ENCODE data around the gene CLEC12A.
"Not testable (repeated sequence)": the region's sequence is repeated elsewhere in the genome, so short reads cannot be mapped to it uniquely, and the experiment has no call there.

The CLEC12A gene

GRCh38 chr12:9975614-9976013 is 4.4 kb downstream of the CLEC12A start:
- Histone ChIP-seq H3K36me3 (ENCODE audit: insufficient read depth, low read length) (no peaks in the 10 kb centered on the region), H3K27ac (no peak overlapping the region), H3K9me3 (ENCODE audit: low read depth, low read length) (no peaks in the 10 kb centered on the region), H3K9ac (ENCODE audit: insufficient read length) (no peak overlapping the region), H3K4me3 (no peak overlapping the region)
- no peak for TF ChIP-seq FOXP2 (optimal IDR thresholded peaks at IDR 0.05; ENCODE audit: control extremely low read depth, extremely low read length, insufficient read depth)
- TF ChIP-seq POLR2AphosphoS5 (IDR thresholded peaks at IDR 0.05; ENCODE audit: borderline replicate concordance, low read depth, low read length) = no peak
- TF ChIP-seq EZH2 (IDR thresholded peaks at IDR 0.05) = no peak
- DNase-seq (ENCODE audit: low read depth, low spot score) = no peak

DNA sequence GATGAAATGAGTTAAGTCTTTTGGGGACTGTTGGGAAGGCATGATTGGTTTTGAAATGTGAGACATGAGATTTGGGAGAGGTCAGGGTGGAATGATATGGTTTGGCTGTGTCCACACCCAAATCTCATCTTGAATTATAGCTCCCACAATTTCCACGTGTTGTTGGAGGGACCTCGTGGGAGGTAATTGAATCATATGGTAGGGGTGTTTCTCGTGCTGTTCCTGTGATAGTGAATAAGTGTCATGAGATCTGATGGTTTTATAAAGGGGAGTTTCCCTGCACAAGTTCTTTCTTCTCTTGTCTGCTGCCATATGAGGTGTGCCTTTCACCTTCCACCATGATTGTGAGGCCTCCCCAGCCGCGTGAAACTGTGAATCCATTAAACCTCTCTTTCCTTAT is 5.4 kb downstream of the CLEC12A start:
- not testable (repeated sequence) for DNase-seq (ENCODE audit: low read depth, low spot score); H3K4me3 ChIP-seq; H3K36me3 ChIP-seq (ENCODE audit: insufficient read depth, low read length); H3K27ac ChIP-seq; H3K9me3 ChIP-seq (ENCODE audit: low read depth, low read length); H3K9ac ChIP-seq (ENCODE audit: insufficient read length)

DNA sequence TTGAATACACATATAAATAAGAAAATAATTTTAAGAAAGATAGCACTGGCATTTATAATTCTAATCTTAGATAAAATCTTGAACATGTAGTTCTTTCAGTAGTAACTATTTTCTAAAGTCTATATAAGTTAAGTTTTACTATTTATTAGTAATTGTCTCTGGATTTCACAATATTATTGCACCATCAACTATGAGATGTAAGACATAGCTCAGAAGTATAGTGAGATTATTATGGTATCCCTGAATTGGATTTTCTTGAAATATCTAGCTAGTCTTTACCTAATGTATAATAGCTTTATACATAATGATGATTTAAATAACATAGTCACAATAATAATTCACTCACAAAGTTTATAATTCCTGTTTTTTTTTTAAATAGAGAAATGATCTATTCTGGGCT is 6.7 kb downstream of the CLEC12A start:
- H3K9ac ChIP-seq (ENCODE audit: insufficient read length) = no peak overlapping the region
- no peaks in the 10 kb centered on the region for H3K9me3 ChIP-seq (ENCODE audit: low read depth, low read length)
- no peak overlapping the region for H3K27ac ChIP-seq
- DNase-seq (ENCODE audit: low read depth, low spot score) = no peak
- no peak for TF ChIP-seq EZH2 (IDR thresholded peaks at IDR 0.05)
- TF ChIP-seq FOXP2 (optimal IDR thresholded peaks at IDR 0.05; ENCODE audit: control extremely low read depth, extremely low read length, insufficient read depth) = no peak
- no peak for TF ChIP-seq POLR2AphosphoS5 (IDR thresholded peaks at IDR 0.05; ENCODE audit: borderline replicate concordance, low read depth, low read length)
- H3K36me3 ChIP-seq (ENCODE audit: insufficient read depth, low read length) = no peaks in the 10 kb centered on the region
- no peak overlapping the region for H3K4me3 ChIP-seq

- Histone ChIP-seq H3K36me3 (ENCODE audit: insufficient read depth, low read length) (no peaks in the 10 kb centered on the region), H3K9me3 (ENCODE audit: low read depth, low read length) (no peaks in the 10 kb centered on the region), H3K9ac (ENCODE audit: insufficient read length) (no peak overlapping the region), H3K4me3 (no peak overlapping the region), H3K27ac (no peak overlapping the region)
- TF ChIP-seq FOXP2 (optimal IDR thresholded peaks at IDR 0.05; ENCODE audit: control extremely low read depth, extremely low read length, insufficient read depth) = no peak
- no peak for TF ChIP-seq EZH2 (IDR thresholded peaks at IDR 0.05)
- TF ChIP-seq POLR2AphosphoS5 (IDR thresholded peaks at IDR 0.05; ENCODE audit: borderline replicate concordance, low read depth, low read length) = no peak
- no peak for DNase-seq (ENCODE audit: low read depth, low spot score)
Measured at GRCh38 chr12:9980126-9980525, 8.9 kb downstream of the CLEC12A start.

- Histone ChIP-seq H3K4me3 (no peak overlapping the region), H3K27ac (no peak overlapping the region), H3K9ac (ENCODE audit: insufficient read length) (no peak overlapping the region), H3K9me3 (ENCODE audit: low read depth, low read length) (no peaks in the 10 kb centered on the region), H3K36me3 (ENCODE audit: insufficient read depth, low read length) (no peaks in the 10 kb centered on the region)
- DNase-seq (ENCODE audit: low read depth, low spot score) = no peak
- TF ChIP-seq EZH2 (IDR thresholded peaks at IDR 0.05) (no peak), POLR2AphosphoS5 (IDR thresholded peaks at IDR 0.05; ENCODE audit: borderline replicate concordance, low read depth, low read length) (no peak), FOXP2 (optimal IDR thresholded peaks at IDR 0.05; ENCODE audit: control extremely low read depth, extremely low read length, insufficient read depth) (no peak)
Measured at GRCh38 chr12:9991876-9992275, 20.7 kb downstream of the CLEC12A start.

DNA sequence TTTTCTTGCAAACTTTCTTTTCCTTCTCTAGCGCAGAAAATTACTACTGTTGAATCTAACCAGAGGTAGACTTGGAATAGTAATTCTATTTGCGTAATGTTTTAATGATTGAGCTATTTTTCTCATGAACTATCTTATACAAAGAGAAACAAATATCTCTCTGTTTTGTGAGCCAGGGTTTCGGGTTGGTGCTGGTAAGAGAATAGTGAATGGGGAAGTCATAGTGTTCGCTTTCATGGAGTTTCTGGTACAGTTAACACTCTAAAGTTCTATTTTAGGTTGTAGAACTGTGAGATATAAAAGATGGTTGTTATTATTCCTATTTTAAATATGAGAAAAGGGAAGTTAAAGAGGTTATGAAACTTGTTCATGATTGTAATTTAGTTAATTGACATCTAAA is 21.1 kb downstream of the CLEC12A start:
- Histone ChIP-seq H3K36me3 (ENCODE audit: insufficient read depth, low read length) (no peaks in the 10 kb centered on the region), H3K27ac (no peak overlapping the region)
- no peak for TF ChIP-seq FOXP2 (optimal IDR thresholded peaks at IDR 0.05; ENCODE audit: control extremely low read depth, extremely low read length, insufficient read depth)
- TF ChIP-seq POLR2AphosphoS5 (IDR thresholded peaks at IDR 0.05; ENCODE audit: borderline replicate concordance, low read depth, low read length) = no peak
- TF ChIP-seq EZH2 (IDR thresholded peaks at IDR 0.05) = no peak

DNA sequence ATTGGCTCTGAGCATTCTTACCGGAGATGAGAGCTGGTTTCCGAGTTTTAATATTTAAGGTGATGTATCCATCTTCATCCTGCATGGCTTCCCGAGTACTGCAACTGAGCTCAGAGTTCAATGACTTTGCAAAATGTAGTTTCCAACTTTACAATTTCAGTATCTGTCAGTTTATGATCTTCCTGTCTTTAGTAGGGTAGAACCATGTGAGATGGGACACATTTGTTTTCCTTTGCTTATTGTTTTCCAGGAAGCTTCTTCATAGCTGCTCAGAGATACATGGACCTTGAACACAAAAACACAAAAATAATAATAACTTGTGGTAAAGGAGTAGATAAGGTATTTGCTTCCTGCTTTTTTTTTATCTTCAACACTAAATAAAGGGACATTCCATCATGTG is 27.8 kb downstream of the CLEC12A start, which contains the start of gene CLEC1B:
TSS of gene CLEC1B (minus strand) at position 106 of the 400 bp plus-strand sequence. CDS start at position 85, 21 bp downstream.
- DNase-seq (ENCODE audit: low read depth, low spot score) = no peak

More for the DNA sequence above, 21.1 kb downstream of the CLEC12A start:
- no peaks in the 10 kb centered on the region for H3K9me3 ChIP-seq (ENCODE audit: low read depth, low read length)
- no peak for DNase-seq (ENCODE audit: low read depth, low spot score)
- H3K9ac ChIP-seq (ENCODE audit: insufficient read length) = no peak overlapping the region
- H3K4me3 ChIP-seq = no peak overlapping the region

DNA sequence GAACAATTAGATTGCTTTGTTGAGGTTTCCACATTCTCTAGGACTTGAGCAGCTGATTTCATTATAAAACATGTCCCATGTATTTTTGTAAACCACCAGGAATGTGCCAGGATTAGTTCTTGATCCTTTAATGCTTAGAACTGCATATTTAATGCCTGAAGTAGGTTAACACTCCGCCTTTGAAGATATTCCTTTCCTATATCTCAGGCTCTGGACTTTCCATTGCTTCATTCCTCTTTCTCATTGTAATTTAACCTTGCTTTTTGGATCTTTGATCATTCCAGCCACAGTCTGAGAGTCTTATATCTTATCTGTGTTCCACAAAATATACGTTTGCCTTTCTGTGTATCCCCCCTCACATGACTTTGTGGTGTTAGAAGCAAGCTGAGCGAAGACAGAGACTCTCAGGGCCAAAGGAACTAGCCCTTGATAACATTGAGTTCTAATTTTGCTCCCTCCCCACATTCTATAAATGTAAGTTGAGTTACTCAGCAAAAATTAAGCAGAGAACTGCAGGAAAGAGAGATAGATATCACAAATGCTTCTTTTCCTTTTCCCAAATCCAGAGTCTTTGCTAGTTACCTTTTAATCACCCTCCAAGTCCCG is 30.1 kb downstream of the CLEC12A start:
- Histone ChIP-seq H3K9me3 (ENCODE audit: low read depth, low read length) (no peaks in the 10 kb centered on the region), H3K27ac (no peak overlapping the region), H3K4me3 (no peak overlapping the region), H3K9ac (ENCODE audit: insufficient read length) (no peak overlapping the region), H3K36me3 (ENCODE audit: insufficient read depth, low read length) (no peaks in the 10 kb centered on the region)
- TF ChIP-seq FOXP2 (optimal IDR thresholded peaks at IDR 0.05; ENCODE audit: control extremely low read depth, extremely low read length, insufficient read depth) = no peak
- TF ChIP-seq POLR2AphosphoS5 (IDR thresholded peaks at IDR 0.05; ENCODE audit: borderline replicate concordance, low read depth, low read length) = no peak
- no peak for TF ChIP-seq EZH2 (IDR thresholded peaks at IDR 0.05)
- no peak for DNase-seq (ENCODE audit: low read depth, low spot score)

More for the DNA sequence above, 27.8 kb downstream of the CLEC12A start, which contains the start of gene CLEC1B:
- Histone ChIP-seq H3K27ac (no peak within 1 kb of the TSS), H3K4me3 (no peak within 1 kb of the TSS), H3K9ac (ENCODE audit: insufficient read length) (no peak within 1 kb of the TSS), H3K36me3 (ENCODE audit: insufficient read depth, low read length) (no peaks in the 10 kb centered on the region), H3K9me3 (ENCODE audit: low read depth, low read length) (no peaks in the 10 kb centered on the region)
- TF ChIP-seq FOXP2 (optimal IDR thresholded peaks at IDR 0.05; ENCODE audit: control extremely low read depth, extremely low read length, insufficient read depth) (no peak), EZH2 (IDR thresholded peaks at IDR 0.05) (no peak), POLR2AphosphoS5 (IDR thresholded peaks at IDR 0.05; ENCODE audit: borderline replicate concordance, low read depth, low read length) (no peak)
